ENCODE measurements around the gene CLDN11.

The CLDN11 gene

DNA sequence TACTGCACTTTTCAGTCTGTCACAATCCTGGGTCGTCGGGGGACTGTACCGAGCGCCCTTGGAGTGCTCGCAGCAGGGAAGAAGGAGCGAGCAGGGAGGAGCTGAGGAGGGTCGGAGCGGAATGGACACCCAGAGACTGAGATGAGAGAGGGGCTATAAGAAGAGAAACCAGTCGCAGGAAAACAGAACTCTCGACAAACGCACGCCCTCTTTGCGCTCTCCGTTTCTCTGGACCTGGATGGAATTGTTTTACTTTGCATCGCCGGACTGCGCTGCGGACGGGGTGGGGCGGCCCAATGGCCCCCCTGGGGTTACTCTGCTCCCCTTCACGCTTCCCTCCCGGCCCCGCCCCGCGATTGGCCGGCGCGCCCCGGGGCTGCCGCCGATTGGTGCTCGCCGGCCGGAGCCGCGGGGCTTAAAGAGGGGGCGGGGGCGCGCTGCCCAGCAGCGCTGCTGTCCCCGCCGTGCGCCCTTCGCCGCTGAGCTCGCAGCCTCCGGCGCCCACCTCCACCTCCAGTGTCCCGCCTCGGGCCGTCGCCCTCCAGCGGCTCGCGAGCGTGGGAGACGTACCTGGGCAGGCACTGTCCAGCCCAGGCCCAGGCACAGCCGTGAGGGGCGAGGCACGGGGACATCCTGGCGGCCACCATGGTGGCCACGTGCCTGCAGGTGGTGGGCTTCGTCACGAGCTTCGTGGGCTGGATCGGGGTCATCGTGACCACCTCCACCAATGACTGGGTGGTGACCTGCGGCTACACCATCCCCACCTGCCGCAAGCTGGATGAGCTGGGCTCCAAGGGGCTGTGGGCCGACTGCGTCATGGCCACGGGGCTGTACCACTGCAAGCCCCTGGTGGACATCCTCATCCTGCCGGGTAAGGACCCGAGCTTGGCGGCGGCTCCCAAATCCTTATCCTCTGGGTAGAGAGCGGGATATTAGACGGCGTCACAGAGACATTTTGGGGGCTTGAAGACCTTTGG, at the start of gene CLDN11:
Gene CLDN11, plus strand, starts transcription at position 447 of the 977 bp plus-strand sequence. Its CDS starts 199 bp downstream, at position 646.
- in situ Hi-C loops (cut with HindIII; ENCODE audit: low sequenced_read_pairs) = no loop called here

- in situ Hi-C loops (cut with HindIII; ENCODE audit: low sequenced_read_pairs) = no loop called here
Observed at GRCh38 chr3:170368921-170369320, 49.7 kb upstream of the CLDN11 start.

DNA sequence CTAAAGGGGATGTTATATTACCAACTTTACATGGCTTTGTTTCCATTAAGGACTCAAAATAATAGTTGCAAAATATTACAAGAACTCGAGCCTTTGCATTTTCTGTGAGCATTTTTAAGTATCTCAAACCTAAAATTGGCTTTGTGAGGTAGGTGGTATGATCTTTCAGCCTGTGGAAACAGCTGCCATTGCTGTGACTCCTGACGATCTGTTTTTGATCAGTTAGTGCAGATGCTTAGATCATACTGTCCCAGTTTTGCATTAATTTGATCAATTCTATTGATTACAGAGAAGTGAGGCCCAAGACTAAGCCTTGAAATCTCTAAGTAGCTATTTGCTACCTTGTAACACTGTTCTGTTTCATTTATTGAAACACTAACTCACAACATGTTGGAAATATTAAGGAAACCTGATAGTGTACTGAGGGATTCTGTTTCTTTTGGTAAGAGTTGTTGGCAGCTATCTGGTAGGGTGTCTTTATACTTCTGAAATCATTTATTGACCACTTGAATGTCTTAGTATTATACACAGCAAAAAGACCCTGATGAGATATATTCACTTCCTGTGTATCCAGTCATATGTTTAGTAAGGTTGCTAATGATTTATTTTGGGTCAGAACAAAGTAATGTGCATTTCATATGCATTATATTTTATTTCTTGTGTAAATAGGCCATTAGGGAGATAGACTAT, 46.3 kb upstream of the CLDN11 start:
- in situ Hi-C loops (cut with HindIII; ENCODE audit: low sequenced_read_pairs) = no loop called here

- in situ Hi-C loops (cut with HindIII; ENCODE audit: low sequenced_read_pairs) = no loop called here
Observed at GRCh38 chr3:170383567-170383966, 35.1 kb upstream of the CLDN11 start.

- in situ Hi-C loops (cut with HindIII; ENCODE audit: low sequenced_read_pairs) = loop anchor here (5.0 kb wide), 3 partner anchors 61 to 99 kb away; no protein-coding TSS in a partner anchor
Observed at GRCh38 chr3:170386468-170386867, 32.2 kb upstream of the CLDN11 start.

GRCh38 chr3:170387950-170388349, 30.7 kb upstream of the CLDN11 start:
- in situ Hi-C loops (cut with HindIII; ENCODE audit: low sequenced_read_pairs) = loop anchor here (5.0 kb wide), 3 partner anchors 59 to 101 kb away; no protein-coding TSS in a partner anchor

DNA sequence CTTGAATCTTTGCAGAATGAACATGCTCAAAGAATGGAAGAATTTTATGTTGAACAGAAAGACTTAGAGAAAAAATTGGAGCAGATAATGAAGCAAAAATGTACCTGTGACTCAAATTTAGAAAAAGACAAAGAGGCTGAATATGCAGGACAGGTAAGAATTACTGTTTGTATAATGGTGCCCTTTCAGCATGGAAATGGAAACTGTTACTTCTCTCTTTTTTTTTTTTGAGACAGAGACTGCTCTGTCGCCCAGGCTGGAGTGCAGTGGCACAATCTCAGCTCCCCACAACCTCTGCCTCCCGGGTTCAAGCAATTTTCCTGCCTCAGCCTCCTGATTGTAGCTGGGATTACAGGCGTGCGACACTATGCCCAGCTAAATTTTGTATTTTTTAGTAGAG, 27.6 kb upstream of the CLDN11 start:
- in situ Hi-C loops (cut with HindIII; ENCODE audit: low sequenced_read_pairs) = no loop called here

- in situ Hi-C loops (cut with HindIII; ENCODE audit: low sequenced_read_pairs) = no loop called here
Observed at GRCh38 chr3:170397685-170398084, 21.0 kb upstream of the CLDN11 start.

DNA sequence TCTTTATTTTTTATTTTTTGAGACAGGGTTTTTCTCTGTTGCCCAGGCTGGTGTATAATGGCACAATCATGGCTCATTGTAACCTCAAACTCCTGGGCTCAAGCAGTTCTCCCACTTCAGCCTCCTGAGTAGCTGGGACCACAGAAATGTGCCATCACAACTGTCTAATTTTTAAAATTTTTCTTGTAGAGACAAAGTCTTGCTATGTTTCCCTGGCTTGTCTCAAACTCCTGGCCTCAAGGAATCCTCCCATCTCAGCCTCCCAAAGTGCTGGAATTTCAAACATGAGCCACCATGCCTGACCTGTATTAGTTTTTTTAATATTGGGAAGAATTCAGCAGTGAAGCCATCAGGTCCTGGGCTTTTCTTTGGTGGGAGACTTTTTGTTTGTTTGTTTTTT, 13.6 kb upstream of the CLDN11 start:
- in situ Hi-C loops (cut with HindIII; ENCODE audit: low sequenced_read_pairs) = loop anchor here (10.0 kb wide), 1 partner anchor 450 kb away; no protein-coding TSS in a partner anchor

DNA sequence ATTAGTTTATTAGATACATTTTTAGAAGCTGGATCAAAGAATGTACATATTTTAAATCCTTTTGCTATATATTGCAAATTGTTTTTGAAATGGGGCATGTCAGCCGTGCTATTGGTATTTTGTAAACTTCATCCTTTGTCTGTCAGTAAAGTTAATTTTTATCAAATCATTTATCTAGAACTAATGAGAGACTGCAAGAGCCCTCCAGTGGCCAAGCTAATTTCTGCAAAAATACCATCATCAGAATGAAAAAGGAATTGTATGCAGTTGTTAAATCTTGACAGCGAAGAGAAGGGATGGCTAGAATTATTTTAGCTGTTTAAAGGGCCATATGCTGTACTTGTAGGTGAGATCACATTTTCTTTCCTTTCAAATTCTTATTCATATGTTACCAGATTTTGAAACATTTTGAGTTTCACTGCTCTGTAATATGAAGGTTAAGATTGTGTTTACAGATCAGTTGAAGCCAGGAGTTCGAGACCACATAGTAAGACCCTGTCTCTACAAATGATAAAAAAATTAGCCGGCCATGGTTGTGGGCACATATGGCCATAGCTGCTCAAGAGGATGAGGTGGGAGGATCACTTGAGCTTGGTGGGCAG, 8.1 kb upstream of the CLDN11 start:
- in situ Hi-C loops (cut with HindIII; ENCODE audit: low sequenced_read_pairs) = no loop called here

GRCh38 chr3:170413291-170413690, 5.4 kb upstream of the CLDN11 start:
- in situ Hi-C loops (cut with HindIII; ENCODE audit: low sequenced_read_pairs) = no loop called here

GRCh38 chr3:170414202-170414663, 4.4 kb upstream of the CLDN11 start:
- in situ Hi-C loops (cut with HindIII; ENCODE audit: low sequenced_read_pairs) = no loop called here

DNA sequence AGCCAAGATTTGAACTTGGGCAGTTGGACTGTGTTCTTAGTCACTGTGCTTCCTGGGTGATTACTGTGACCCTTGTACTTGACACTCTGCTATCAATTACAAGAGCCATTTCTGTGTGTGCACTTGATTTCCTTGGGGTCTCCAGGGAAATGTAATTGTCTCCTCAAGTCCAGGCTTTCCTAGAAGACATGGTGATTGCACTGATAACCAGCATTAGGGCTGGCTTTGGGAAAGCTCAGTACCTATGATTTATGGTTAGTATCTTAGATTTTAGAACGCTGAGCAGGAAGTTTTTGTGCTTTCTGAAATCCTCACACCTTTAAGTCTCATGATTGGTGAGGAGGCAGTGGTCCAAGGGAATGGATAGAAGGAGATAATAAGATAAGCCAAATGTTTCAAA, 1.6 kb upstream of the CLDN11 start:
- in situ Hi-C loops (cut with HindIII; ENCODE audit: low sequenced_read_pairs) = no loop called here

GRCh38 chr3:170419557-170420087, 954 bp downstream of the CLDN11 start:
- in situ Hi-C loops (cut with HindIII; ENCODE audit: low sequenced_read_pairs) = no loop called here

DNA sequence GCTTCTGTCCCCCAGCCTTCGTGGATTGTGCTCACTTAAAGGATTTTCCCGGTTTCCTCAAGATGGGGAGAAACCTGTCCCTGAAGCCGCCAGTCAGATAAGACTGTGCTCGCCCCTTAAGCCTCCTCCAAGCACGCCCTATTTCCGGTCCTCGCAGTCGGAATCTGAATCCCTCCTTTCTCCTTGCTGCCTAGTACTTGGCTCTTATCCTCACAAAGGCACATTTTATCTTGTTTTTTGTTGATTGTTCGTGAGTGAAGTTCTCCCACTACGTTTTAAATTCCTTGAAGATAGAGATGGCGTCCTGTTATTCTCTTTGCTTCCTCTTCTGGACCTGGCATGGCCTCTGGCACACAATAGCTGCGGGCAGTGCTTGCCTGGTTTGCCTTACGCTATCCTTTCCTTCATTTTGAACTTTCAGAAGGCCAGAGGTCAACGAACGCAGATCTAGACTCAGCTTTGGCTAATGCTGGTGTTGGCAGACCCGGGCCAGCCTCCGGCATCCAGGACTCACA, 1.7 kb downstream of the CLDN11 start:
- in situ Hi-C loops (cut with HindIII; ENCODE audit: low sequenced_read_pairs) = no loop called here

- in situ Hi-C loops (cut with HindIII; ENCODE audit: low sequenced_read_pairs) = no loop called here
Observed at GRCh38 chr3:170421111-170421641, 2.5 kb downstream of the CLDN11 start.

DNA sequence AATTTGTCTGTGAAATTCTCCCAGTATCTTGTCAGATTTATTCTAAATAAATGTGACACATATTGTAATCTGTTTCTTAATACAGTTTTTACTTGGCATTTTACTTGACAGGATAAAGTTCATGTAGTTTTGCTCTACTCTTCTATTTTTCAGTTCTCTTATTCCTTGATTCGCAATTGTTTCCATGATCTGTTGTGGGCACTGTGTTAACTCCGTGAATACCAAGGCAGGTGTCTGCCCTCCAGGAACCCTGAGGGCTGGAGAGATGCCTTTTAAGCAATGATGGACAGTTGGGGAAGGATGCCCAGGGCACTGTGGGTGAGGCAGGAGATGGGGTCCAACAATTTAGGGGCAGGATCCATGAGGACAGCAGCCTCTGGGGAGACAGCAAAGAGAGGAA, 3.1 kb downstream of the CLDN11 start:
- in situ Hi-C loops (cut with HindIII; ENCODE audit: low sequenced_read_pairs) = no loop called here

DNA sequence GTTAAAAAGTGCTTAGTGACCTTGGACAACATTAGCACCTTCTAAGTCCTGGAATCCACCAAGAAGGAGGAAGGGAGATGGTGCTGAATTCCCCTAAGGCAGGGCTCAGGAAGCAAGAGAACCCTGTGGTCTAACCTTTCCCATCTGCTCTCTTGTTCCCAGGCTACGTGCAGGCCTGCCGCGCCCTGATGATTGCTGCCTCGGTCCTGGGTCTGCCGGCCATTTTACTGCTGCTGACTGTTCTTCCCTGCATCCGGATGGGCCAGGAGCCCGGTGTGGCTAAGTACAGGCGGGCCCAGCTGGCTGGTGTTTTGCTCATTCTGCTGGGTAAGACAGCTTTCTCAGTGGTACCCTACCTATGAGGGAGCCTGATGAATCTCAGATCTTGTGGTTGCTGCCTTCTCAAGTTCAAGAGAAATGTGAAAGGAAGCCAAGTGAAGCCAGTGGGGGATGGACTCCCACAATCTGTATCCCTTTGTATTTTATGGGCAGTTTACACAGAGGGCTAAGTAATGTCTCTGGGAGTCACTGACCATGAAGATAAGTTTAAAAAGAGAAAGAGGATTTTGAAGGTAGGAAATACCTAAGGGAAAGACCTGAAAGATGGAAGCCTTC, 4.4 kb downstream of the CLDN11 start:
- in situ Hi-C loops (cut with HindIII; ENCODE audit: low sequenced_read_pairs) = no loop called here

DNA sequence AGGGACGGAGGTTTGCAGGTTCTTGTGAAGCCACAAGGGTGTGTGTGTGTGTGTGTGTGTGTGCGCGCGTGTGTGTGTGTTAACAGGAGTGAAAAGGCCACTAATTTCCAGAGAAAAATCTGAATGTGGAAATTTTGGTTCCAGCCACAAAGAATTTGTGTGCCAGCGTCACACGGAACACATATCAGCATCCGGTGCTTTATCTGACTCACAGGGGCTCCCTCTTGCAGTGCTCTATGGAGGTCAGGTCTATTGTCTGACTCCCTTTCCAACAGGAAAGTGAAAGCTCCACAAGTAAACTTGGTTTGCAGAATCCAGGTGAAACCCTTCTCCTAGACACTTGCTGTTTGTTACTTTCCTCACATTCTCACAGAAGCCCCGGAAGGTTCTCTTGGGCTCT, 6.2 kb downstream of the CLDN11 start:
- in situ Hi-C loops (cut with HindIII; ENCODE audit: low sequenced_read_pairs) = loop anchor here (5.0 kb wide), 2 partner anchors 287 to 387 kb away; no protein-coding TSS in a partner anchor

Measured in endothelial cell of hepatic sinusoid (primary cell).